Keratinocyte (primary cell): ENCODE results near the gene CEP78. TPM values are rescaled to one million over a fixed set of nuclear protein-coding genes. Genes with fewer than 3 reads are reported as not detected.

Experiments used
- DNase-seq: peaks from one replicate; pipeline ENCODE4 v3.0.0-alpha.2; 2011; ENCODE audit warnings: low read depth, missing footprints, low spot score
- FAIRE-seq: peaks from 2 replicates; lab custom pipeline; 2011; peaks lifted over from hg19 to GRCh38; lab: Jason Lieb, UNC
- H2AFZ ChIP-seq: 2 replicates; pipeline ENCODE4 v1.6.0; 2012; ENCODE audit warnings: low read length, control low read depth, inconsistent platforms; ENCODE audit not compliant: control insufficient read depth
- H3K27ac ChIP-seq: 2 replicates; pipeline ENCODE4 v1.5.1; 2011; ENCODE audit warnings: low read length; ENCODE audit not compliant: control insufficient read depth, insufficient read depth
- H3K27me3 ChIP-seq: 3 replicates; pipeline ENCODE4 v1.6.0; 2011; ENCODE audit warnings: low read length; ENCODE audit not compliant: control insufficient read depth, insufficient read depth; ENCODE audit errors: extremely low read depth
- H3K36me3 ChIP-seq, 2 experiments: 2 replicates in 1 of 2; 3 replicates in 1 of 2; pipeline ENCODE4 v1.5.1; 2011; ENCODE audit warnings: low read length in 2 of 2, mild to moderate bottlenecking in 1 of 2; ENCODE audit not compliant: control insufficient read depth in 2 of 2, insufficient read depth in 2 of 2; ENCODE audit errors: extremely low read depth in 1 of 2
- H3K4me1 ChIP-seq: 3 replicates; pipeline ENCODE4 v1.5.1; 2011; ENCODE audit warnings: low read length; ENCODE audit not compliant: control insufficient read depth, insufficient read depth; ENCODE audit errors: extremely low read depth
- H3K4me2 ChIP-seq: 3 replicates; pipeline ENCODE4 v1.6.0; 2011; ENCODE audit warnings: low read depth, low read length; ENCODE audit not compliant: control insufficient read depth, insufficient read depth; ENCODE audit errors: extremely low read depth
- H3K4me3 ChIP-seq, 3 experiments: fragments of 200-600 bp in 1 of 3; sonication (generic) in 1 of 3; 2 replicates in 2 of 3; 3 replicates in 1 of 3; pipeline ENCODE4 v1.5.1; 2011 to 2016; ENCODE audit warnings: low read length in 3 of 3, mild to moderate bottlenecking in 3 of 3, control low read depth in 2 of 3, inconsistent platforms in 1 of 3, low read depth in 1 of 3, mixed read lengths in 1 of 3, mixed run types in 1 of 3, moderate library complexity in 1 of 3; ENCODE audit not compliant: control insufficient read depth in 2 of 3, insufficient read depth in 2 of 3; ENCODE audit errors: extremely low read depth in 1 of 3
- H3K79me2 ChIP-seq: 2 replicates; pipeline ENCODE4 v1.6.0; 2012; ENCODE audit warnings: low read length; ENCODE audit not compliant: control insufficient read depth, insufficient read depth
- H3K9ac ChIP-seq: 3 replicates; pipeline ENCODE4 v1.6.0; 2011; ENCODE audit warnings: low read length; ENCODE audit not compliant: control insufficient read depth, insufficient read depth; ENCODE audit errors: extremely low read depth
- H3K9me1 ChIP-seq: 3 replicates; pipeline ENCODE4 v1.6.0; 2011; ENCODE audit warnings: low read length; ENCODE audit not compliant: control insufficient read depth, insufficient read depth; ENCODE audit errors: extremely low read depth
- H3K9me3 ChIP-seq: 2 replicates; pipeline ENCODE4 v1.5.1; 2012; ENCODE audit warnings: low read depth, low read length; ENCODE audit not compliant: control insufficient read depth
- H4K20me1 ChIP-seq: 3 replicates; pipeline ENCODE4 v1.6.0; 2011; ENCODE audit warnings: low read length; ENCODE audit not compliant: control insufficient read depth, insufficient read depth; ENCODE audit errors: extremely low read depth
- CTCF ChIP-seq, 3 experiments: IDR thresholded peaks in 1 of 3; conservative IDR thresholded peaks in 1 of 3; optimal IDR thresholded peaks in 1 of 3; 2 replicates in 2 of 3; 3 replicates in 1 of 3; pipeline versions ENCODE3 to v1.5.1; 2011; ENCODE audit warnings: low read length in 3 of 3, mild to moderate bottlenecking in 3 of 3, moderate library complexity in 2 of 3, control low read depth in 1 of 3, inconsistent platforms in 1 of 3; ENCODE audit not compliant: insufficient read depth in 2 of 3; ENCODE audit errors: extremely low read depth in 1 of 3
- EZH2 ChIP-seq: IDR thresholded peaks from one replicate; pipeline ENCODE4 v1.6.1; 2012; ENCODE audit warnings: inconsistent platforms, mild to moderate bottlenecking, low read length, moderate library complexity
- dilution Hi-C: fragments of 300-500 bp; cut with MboI; formaldehyde crosslinking; loops from one replicate; pipeline ENCODE4 v1.7.0; 2020; ENCODE audit warnings: low sequenced_read_pairs; ENCODE audit not compliant: extremely low pct_ligation_motif_present
- polyA plus RNA-seq, 5 experiments: library from polyadenylated mRNA; depleted of rRNA in 3 of 5; stranded (reverse) in 3 of 5; stranded (forward) in 1 of 5; unstranded in 1 of 5; fragments of >200 nt; gene quantifications; 1 replicate in 1 of 5; 2 replicates in 3 of 5; 3 replicates in 1 of 5; pipeline versions ENCODE4 v1.2.1 to v1.2.3, GENCODE V29; 2011 to 2012; ENCODE audit warnings: missing spikeins in 2 of 5, low read depth in 1 of 5, low replicate concordance in 1 of 5

The CEP78 gene
- polyA plus RNA-seq, 1 donor (not counting 4 experiments of a cell fraction or from before 2014, with no cell fraction given) = 13.2 TPM

- Histone ChIP-seq H3K9me3 (no peaks in the 10 kb centered on the region), H2AFZ (no peak overlapping the region), H3K4me2 (no peak overlapping the region), H3K36me3 (no peaks in the 10 kb centered on the region), H3K27ac (no peak overlapping the region), H3K9me1 (no peaks in the 10 kb centered on the region), H3K27me3 (no peaks in the 10 kb centered on the region), H3K4me3 (no peak overlapping the region), H3K79me2 (peaks cover 13% of the 10 kb centered on the region), H4K20me1 (no peaks in the 10 kb centered on the region), H3K9ac (no peak overlapping the region), H3K4me1 (peaks cover 28% of the 10 kb centered on the region)
- TF ChIP-seq CTCF (optimal IDR thresholded peaks at IDR 0.05 in 1 of 3, IDR thresholded peaks at IDR 0.05 in 1 of 3, conservative IDR thresholded peaks at IDR 0.05 in 1 of 3; ENCODE audit: extremely low read depth in 1 of 3, insufficient read depth in 2 of 3, low read length in 3 of 3) (no peak), EZH2 (no peak)
- DNase-seq (no peak), FAIRE-seq (no peak)
- dilution Hi-C loops = no loop called here
Measured at GRCh38 chr9:78294290-78295176, 58.7 kb downstream of the CEP78 start.

- no peak for DNase-seq
- H3K4me2 ChIP-seq = no peak overlapping the region
- peaks cover 14% of the 10 kb centered on the region for H3K79me2 ChIP-seq
- H3K9me1 ChIP-seq = no peaks in the 10 kb centered on the region
- no peaks in the 10 kb centered on the region for H3K9me3 ChIP-seq
- no peak overlapping the region for H3K27ac ChIP-seq
- H3K4me1 ChIP-seq = peaks cover 23% of the 10 kb centered on the region
- no peak for TF ChIP-seq EZH2
- no peak for TF ChIP-seq CTCF (optimal IDR thresholded peaks at IDR 0.05 in 1 of 3, IDR thresholded peaks at IDR 0.05 in 1 of 3, conservative IDR thresholded peaks at IDR 0.05 in 1 of 3; ENCODE audit: extremely low read depth in 1 of 3, insufficient read depth in 2 of 3, low read length in 3 of 3)
- dilution Hi-C loops = no loop called here
- no peak overlapping the region for H2AFZ ChIP-seq
- no peak for FAIRE-seq
- H3K36me3 ChIP-seq = peaks cover 0 to 5% of the 10 kb centered on the region in 2 experiments
- no peaks in the 10 kb centered on the region for H3K27me3 ChIP-seq
- H3K4me3 ChIP-seq = no peak overlapping the region
- H3K9ac ChIP-seq = no peak overlapping the region
- H4K20me1 ChIP-seq = no peaks in the 10 kb centered on the region
Measured at GRCh38 chr9:78295177-78295575, 59.3 kb downstream of the CEP78 start.
